NCI-H128 (cell line): ENCODE results near the gene C10orf105.

Source experiments
- DNase-seq: peaks from one replicate; lab custom pipeline; 2025; ENCODE audit not compliant: unreplicated experiment; lab: John Stamatoyannopoulos, UW

C10orf105 gene

GRCh38 chr10:71681977-71682376 lies 37.6 kb downstream of the C10orf105 start:
- no peak for DNase-seq

GRCh38 chr10:71679425-71679824 lies 40.2 kb downstream of the C10orf105 start:
- no peak for DNase-seq

GRCh38 chr10:71678057-71678805 lies 41.3 kb downstream of the C10orf105 start:
- DNase-seq = no peak

GRCh38 chr10:71677261-71677660 lies 42.3 kb downstream of the C10orf105 start:
- DNase-seq = no peak

- no peak for DNase-seq
Measured at GRCh38 chr10:71675295-71675970, 44.1 kb downstream of the C10orf105 start.

DNA sequence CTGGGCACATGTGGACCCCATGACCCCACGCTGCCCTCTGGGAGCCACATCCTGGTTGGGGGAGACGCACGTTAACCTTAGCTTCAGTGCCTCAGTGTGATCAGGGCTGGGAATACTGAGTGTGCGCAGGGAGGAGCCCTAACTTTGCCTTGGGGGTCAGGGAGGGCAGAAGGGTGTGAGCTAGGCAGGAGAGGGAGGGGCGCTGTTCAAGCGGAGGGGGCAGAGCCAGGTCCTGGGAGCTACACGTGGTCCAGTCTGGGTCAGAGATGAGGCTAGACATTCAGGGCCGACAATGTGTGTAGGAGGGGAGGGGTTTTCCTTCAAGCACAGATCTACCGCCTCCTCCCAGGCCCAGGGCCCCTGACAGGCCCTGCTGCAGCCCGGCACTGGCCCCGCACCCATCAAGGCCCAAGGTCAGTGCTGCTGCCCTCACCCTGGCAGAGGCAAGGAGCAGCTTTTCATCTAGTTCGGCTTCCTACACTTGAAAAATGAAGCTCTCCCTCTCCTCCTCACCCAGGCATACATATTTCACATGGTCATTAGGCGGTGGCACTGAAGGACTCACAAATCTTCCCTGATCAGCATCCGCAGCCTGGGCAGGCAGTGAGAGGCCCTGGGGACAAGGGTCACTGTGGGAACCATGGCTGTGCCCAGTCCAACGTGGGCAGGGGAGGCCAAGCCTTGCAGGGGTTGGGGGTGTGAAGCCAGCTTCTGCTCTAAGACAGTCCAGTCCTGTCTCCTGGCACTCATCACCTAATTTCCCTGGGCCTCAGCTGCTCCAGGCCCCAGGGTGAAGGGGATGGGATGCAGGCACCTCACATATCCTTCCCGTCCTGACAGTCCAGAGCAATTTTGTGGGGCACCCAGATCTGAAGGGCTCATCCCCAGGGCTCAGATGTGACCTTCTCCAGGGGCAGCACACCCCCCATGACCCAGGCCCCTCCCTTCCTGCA lies 47.3 kb downstream of the C10orf105 start:
- DNase-seq = no peak

DNA sequence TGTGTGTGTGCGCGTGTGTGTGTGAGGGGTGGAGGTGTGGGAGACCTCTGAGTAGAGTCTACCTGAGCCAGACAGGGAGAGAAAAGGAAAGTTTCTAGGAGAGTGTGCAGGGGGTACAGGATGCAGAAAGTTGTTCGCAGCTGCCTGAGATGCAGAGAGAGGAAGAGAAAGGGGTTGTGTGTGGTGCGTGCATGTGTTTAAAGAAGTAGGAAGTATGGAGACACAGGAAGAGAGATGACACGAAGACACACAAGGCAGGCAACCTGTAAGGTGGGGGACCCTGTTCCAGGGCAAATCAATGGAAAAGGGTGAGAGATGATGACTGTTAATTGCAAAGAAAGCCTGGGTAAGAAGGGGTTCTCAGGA lies 52.2 kb downstream of the C10orf105 start:
- no peak for DNase-seq

GRCh38 chr10:71666639-71667386 lies 52.8 kb downstream of the C10orf105 start:
- DNase-seq = no peak

- DNase-seq = no peak
Measured at GRCh38 chr10:71665456-71665855, 54.1 kb downstream of the C10orf105 start.

DNA sequence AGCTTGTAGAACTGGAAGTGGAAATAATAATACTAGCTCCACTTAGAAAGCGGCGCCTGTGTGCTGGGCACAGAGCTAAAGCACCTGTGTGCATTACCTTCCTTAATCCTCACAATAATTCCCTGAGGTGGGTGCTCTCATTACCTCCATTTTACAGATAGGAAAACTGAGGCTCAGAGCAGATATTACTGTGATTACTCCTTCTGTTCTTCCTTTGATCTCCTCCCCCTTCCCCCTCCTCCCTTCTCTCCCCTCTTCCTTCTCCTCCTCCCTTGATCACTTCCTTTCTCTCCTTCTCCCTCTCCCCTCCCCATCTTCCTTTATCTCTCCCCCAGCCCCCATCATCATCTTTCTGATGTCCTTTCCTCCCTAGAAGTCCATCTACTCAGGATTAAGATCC lies 55.0 kb downstream of the C10orf105 start:
- no peak for DNase-seq

GRCh38 chr10:71663311-71663710 lies 56.3 kb downstream of the C10orf105 start:
- DNase-seq = no peak

DNA sequence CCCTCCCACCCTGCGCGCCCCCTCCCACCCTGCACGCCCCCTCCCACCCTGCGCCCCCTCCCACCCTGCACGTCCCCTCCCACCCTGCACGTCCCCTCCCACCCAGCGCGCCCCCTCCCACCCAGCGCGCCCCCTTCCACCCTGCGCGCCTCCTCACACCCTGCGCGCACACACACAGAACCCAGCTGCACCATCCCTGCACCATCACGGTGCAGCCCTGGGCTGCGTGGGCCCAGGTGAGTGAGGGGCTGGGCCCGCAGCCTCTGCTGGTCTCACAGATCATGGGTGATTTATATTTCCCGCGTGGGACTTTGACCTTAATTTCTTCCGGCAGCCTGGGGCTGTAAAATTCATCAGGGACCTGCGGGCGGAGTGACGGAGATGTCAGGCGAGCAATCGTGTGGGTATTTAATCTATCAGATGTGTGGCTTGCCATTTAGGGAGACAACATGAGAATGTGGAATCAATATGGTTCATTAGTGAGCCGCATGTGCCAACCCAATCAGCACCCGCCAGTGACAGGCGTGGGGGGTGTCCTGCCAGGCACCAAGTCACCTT lies 57.7 kb downstream of the C10orf105 start:
- no peak for DNase-seq
